Measurements from ENCODE around the gene MPO. TPM values are rescaled to one million over a fixed set of nuclear protein-coding genes. Genes with fewer than 3 reads are reported as not detected.

The MPO gene
- total RNA-seq, 1 experiment from 2014 or later, result not detected

DNA sequence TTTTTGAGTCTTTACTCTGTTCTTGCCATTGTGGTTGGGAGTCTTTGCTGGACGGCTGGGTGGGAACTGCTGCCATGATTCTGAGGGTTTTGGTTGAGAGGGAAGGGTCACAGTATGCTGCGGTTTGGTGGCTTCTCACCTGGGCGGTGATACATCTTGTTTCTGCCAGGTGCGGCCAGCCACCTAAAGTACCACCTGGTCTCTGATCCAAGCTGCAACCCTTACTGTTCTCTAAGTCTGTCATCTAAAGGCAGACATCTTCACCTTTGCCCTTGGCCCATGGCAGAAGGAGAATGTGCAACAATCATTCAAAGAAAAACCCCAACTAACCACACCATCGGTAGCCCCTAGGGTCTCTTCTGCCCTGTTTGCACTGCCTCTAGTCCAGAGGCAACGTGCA, 19.6 kb upstream of the MPO start:
- Histone ChIP-seq H3K27me3 (peaks cover 21% of the 10 kb centered on the region), H3K4me3 (no peak overlapping the region), H3K36me3 (no peaks in the 10 kb centered on the region), H3K9me3 (no peaks in the 10 kb centered on the region)
- no peak for DNase-seq

GRCh38 chr17:58294034-58294433, 13.3 kb upstream of the MPO start:
- Histone ChIP-seq H3K4me3 (no peak overlapping the region), H3K9me3 (no peaks in the 10 kb centered on the region), H3K36me3 (no peaks in the 10 kb centered on the region), H3K27me3 (peaks cover 71% of the 10 kb centered on the region)
- DNase-seq, result no peak

DNA sequence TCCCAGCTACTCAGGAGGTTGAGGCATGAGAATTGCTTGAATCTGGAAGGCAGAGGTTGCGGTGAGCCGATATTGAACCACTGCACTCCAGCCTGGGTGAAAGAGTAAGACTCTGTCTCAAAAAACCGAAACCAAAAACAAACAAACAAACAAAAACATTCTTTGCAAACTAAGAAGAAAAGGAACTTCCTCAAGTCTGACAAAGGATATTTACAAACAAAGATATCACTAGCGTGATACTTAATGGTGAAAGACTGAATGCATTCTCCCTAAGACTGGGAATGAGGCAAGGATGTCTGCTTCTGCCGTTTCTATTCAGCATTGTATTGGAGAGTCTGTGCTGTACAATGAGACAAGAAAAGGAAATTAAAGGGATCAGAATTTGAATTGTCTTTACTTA, 10.5 kb upstream of the MPO start:
- no peaks in the 10 kb centered on the region for H3K36me3 ChIP-seq
- DNase-seq, result no peak
- H3K4me3 ChIP-seq, result no peak overlapping the region
- no peaks in the 10 kb centered on the region for H3K9me3 ChIP-seq
- peaks cover 72% of the 10 kb centered on the region for H3K27me3 ChIP-seq

DNA sequence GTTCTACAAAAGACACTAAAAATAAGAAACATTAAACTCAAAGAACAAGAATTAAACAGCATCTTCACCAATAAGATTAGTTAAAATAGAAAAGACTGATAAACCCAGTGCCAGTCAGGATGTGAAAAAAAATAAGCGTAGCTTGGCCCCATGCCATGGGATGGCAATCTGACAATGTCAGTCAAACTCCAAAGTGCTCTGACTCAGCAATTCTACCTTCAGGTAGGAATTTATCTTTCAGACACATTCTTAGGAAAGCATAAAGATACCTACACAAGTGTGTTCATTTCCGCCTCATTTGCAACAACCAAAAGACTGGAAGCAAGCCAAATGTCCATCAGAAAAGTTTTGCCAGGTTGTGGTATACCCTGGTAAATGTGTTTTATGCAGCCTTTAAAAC, 9.1 kb upstream of the MPO start:
- no peak for DNase-seq
- Histone ChIP-seq H3K9me3 (no peaks in the 10 kb centered on the region), H3K4me3 (no peak overlapping the region), H3K36me3 (no peaks in the 10 kb centered on the region), H3K27me3 (peaks cover 62% of the 10 kb centered on the region)

GRCh38 chr17:58285422-58285810, 4.7 kb upstream of the MPO start:
- DNase-seq, result peak; percentile 61
- H3K4me3 ChIP-seq, result no peak overlapping the region
- peaks cover 17% of the 10 kb centered on the region for H3K27me3 ChIP-seq
- H3K36me3 ChIP-seq, result no peaks in the 10 kb centered on the region
- no peaks in the 10 kb centered on the region for H3K9me3 ChIP-seq

DNA sequence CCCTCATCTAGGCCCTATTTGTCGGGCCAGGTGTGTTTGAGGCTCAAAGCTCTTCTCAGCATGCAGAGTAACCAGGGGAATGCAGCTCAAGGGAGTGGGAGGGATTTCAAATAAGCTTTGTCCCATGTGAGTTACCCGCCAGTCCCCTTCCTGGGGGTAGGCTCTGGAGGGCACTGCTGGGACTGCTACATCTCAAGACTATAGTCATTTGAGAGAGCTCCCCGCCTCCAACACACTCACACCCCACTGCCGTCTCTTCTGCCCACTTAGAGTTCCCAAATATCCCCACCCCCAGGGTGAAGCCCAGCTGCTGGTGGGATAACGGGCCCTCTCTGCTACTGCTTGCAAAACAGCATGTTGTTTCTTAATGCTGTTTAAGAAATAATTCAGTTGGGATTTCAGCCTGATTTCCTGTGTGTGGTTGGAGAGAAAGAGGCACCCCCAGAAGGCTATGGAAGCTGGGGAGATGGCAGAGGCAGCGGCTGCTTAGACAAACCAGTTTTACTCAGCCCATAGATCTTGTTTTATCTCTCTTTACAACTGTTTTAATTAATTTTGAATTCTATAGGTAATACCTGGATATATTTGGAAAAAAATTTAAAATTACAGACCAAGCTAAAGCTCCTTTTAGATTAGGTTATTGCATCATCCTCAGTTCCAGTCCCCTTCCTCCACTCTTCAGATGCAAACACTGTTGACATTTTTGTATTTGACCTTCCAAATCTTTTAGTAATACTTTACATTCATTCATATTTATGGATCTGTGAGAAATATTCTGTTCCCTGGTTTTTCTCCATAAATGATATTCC, 4.1 kb upstream of the MPO start:
- Histone ChIP-seq H3K4me3 (no peak overlapping the region), H3K27me3 (peaks cover 11% of the 10 kb centered on the region), H3K36me3 (no peaks in the 10 kb centered on the region), H3K9me3 (no peaks in the 10 kb centered on the region)
- no peak for DNase-seq

- H3K4me3 ChIP-seq, result no peak overlapping the region
- no peaks in the 10 kb centered on the region for H3K9me3 ChIP-seq
- H3K27me3 ChIP-seq, result peaks cover 5% of the 10 kb centered on the region; the same call in 1 of the 2 replicates
- no peak for DNase-seq
- H3K36me3 ChIP-seq, result no peaks in the 10 kb centered on the region
Measured at GRCh38 chr17:58283674-58284612, 3.2 kb upstream of the MPO start.

- Histone ChIP-seq H3K4me3 (no peak overlapping the region), H3K27me3 (0 out of 2 replicates have a peak, but pooled peaks cover 2% of the 10 kb centered on the region), H3K9me3 (no peaks in the 10 kb centered on the region), H3K36me3 (no peaks in the 10 kb centered on the region)
- no peak for DNase-seq
Measured at GRCh38 chr17:58282442-58282841, 1.7 kb upstream of the MPO start.

DNA sequence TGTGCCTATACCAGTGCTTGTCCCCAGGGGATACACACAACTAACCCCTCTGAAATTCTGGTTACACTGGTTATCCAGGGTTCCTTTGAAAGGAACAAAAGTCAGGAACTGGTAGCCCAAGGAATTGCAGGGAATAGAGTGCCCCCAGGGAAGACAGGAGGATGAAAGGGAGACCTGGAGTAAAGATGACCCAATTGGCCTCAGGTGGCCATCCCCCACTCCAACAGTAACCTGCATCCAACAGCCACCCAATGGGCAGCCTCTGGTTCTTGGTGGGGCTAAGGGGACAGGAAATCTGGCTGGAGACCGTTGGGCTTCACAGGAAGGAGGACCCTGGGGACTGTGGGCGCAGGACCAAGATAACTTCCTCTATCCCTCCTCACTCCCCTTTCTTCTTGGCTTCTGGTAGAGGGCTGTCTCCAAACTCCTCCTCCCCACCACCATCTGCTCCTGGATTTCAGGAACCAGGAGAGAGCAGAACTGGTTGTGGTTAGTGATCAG, 826 bp upstream of the MPO start:
- H3K36me3 ChIP-seq, result no peaks in the 10 kb centered on the region
- H3K27me3 ChIP-seq, result no peaks in the 10 kb centered on the region
- no peak for DNase-seq
- no peaks in the 10 kb centered on the region for H3K9me3 ChIP-seq
- no peak overlapping the region for H3K4me3 ChIP-seq

- no peak for DNase-seq
- Histone ChIP-seq H3K27me3 (no peaks in the 10 kb centered on the region), H3K36me3 (no peaks in the 10 kb centered on the region), H3K4me3 (no peak overlapping the region), H3K9me3 (no peaks in the 10 kb centered on the region)
Measured at GRCh38 chr17:58279736-58280479, 827 bp downstream of the MPO start.

DNA sequence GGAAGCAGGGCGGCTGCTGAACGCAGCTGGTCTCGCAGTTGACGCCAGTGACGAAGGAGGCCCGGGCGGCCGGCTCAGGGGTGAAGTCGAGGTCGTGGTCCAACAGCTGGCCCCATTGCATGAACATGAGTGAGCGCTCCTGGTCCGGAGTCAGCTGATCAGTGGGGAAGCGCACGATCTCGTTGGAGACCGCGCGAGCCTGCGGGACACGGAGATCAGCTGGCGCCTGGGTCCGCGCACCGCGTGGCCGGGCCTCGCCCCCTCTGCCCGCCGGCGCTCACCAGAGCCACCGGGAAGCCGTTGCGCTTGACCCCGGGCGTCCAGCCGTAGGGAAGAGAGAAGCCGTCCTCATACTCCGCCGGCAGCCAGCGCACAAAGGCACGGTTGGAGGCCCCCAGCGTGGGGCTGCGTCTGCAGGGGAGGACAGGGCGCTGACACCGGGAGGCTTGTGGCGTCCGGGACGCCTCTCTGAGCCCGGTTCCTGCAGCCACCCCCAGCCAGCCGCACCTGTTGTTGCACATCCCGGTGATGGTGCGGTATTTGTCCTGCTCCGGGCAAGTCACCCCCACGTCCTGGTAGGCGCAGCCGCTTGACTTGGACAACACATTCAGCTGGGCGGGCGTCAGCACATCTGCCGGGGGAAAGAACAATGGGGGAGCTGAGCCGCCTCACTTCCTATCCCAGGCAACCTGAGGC, 1.6 kb downstream of the MPO start:
- Histone ChIP-seq H3K4me3 (no peak overlapping the region), H3K36me3 (no peaks in the 10 kb centered on the region), H3K9me3 (no peaks in the 10 kb centered on the region), H3K27me3 (no peaks in the 10 kb centered on the region)
- DNase-seq, result no peak

DNA sequence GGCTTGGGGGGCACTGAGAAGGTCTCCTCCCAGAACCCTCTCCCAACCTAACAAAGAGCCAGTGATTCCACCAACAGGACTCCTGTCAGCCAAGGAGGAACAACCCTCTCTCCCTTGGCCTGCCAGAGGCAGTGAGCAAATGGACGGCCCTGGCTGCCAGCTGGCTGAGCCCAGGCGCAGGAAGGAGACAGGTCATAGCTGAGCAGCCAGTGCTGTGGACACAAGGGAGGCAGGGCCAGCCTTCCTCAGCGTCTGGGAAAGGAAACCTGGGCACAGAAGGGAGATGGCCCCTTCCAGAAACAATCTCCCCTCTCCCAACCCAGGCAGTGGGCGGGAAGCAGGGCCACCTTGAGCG, 2.1 kb downstream of the MPO start:
- Histone ChIP-seq H3K27me3 (no peaks in the 10 kb centered on the region), H3K9me3 (no peaks in the 10 kb centered on the region), H3K4me3 (no peak overlapping the region), H3K36me3 (no peaks in the 10 kb centered on the region)
- peak; percentile 23 for DNase-seq

GRCh38 chr17:58277802-58278595, 2.7 kb downstream of the MPO start:
- H3K9me3 ChIP-seq, result no peaks in the 10 kb centered on the region
- H3K27me3 ChIP-seq, result no peaks in the 10 kb centered on the region
- no peak overlapping the region for H3K4me3 ChIP-seq
- no peaks in the 10 kb centered on the region for H3K36me3 ChIP-seq
- no peak for DNase-seq

DNA sequence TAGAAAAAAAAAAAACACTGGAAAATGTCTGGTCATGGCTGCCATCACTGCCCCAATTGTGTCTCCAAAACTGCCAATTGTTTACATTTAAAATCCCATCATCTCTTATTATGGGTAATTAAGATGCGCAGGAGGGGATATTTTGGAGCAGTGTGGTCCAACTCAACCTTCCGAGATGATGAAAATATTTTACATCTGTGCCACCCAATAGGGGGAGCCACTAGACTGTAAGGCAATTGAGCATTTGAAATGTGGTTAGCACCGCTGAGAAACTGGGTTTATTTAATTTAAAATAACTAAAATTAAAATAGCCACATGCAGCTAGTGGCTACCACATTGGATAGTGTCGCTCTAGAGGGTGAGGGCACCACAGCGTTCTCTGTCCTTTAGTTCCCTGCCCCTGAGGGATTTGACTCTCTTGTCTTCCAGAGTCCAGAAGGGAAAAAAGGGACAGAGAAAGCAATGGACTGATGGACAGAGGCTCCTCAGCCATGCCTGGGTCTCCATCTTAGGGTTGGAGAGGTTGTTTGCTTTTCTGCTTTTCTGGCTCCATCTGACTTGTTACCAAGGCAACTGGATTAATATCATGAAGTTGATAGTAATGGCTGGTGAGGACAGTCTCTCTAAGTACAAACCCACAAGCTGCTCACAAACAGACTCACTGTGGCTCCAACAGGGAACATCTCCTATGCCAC, 3.5 kb downstream of the MPO start:
- no peak for DNase-seq
- Histone ChIP-seq H3K36me3 (no peaks in the 10 kb centered on the region), H3K9me3 (no peaks in the 10 kb centered on the region), H3K27me3 (no peaks in the 10 kb centered on the region), H3K4me3 (no peak overlapping the region)

- no peaks in the 10 kb centered on the region for H3K36me3 ChIP-seq
- no peaks in the 10 kb centered on the region for H3K27me3 ChIP-seq
- H3K4me3 ChIP-seq, result no peak overlapping the region
- no peaks in the 10 kb centered on the region for H3K9me3 ChIP-seq
- no peak for DNase-seq
Measured at GRCh38 chr17:58276423-58276822, 4.3 kb downstream of the MPO start.
